H9 (cell line): ENCODE measurements around the gene AGXT. TPM values are rescaled to one million over a fixed set of nuclear protein-coding genes. Genes with fewer than 3 reads are reported as not detected.

Experiments
- DNase-seq: peaks from one replicate; pipeline ENCODE4 v3.0.0-alpha.2; 2017
- H2AFZ ChIP-seq: one replicate; pipeline ENCODE4 v1.6.1; 2013; ENCODE audit warnings: mild to moderate bottlenecking, low read length, control low read depth, moderate library complexity
- H2AK5ac ChIP-seq: 2 replicates; pipeline ENCODE4 v1.6.1; 2013; ENCODE audit warnings: low read length, control low read depth, mixed read lengths; ENCODE audit not compliant: insufficient read length
- H2BK120ac ChIP-seq: one replicate; pipeline ENCODE4 v1.6.1; 2013; ENCODE audit warnings: low read depth, mild to moderate bottlenecking, low read length, control low read depth, inconsistent platforms; ENCODE audit not compliant: poor library complexity, severe bottlenecking
- H2BK12ac ChIP-seq: 2 replicates; pipeline ENCODE4 v1.6.1; 2013; ENCODE audit warnings: low read length, control low read depth, mixed read lengths, low read depth; ENCODE audit not compliant: insufficient read length
- H2BK15ac ChIP-seq: 2 replicates; pipeline ENCODE4 v1.6.1; 2013; ENCODE audit warnings: low read depth, low read length, control low read depth
- H2BK20ac ChIP-seq: one replicate; pipeline ENCODE4 v1.6.1; 2013; ENCODE audit warnings: low read depth, mild to moderate bottlenecking, low read length, control low read depth, inconsistent platforms; ENCODE audit not compliant: poor library complexity, severe bottlenecking
- H2BK5ac ChIP-seq: 2 replicates; pipeline ENCODE4 v1.6.1; 2013; ENCODE audit warnings: low read length, control low read depth, mixed read lengths; ENCODE audit not compliant: insufficient read length
- H3K14ac ChIP-seq: 2 replicates; pipeline ENCODE4 v1.6.1; 2013; ENCODE audit warnings: low read length, control low read depth; ENCODE audit not compliant: insufficient read depth
- H3K18ac ChIP-seq: 2 replicates; pipeline ENCODE4 v1.6.1; 2013; ENCODE audit warnings: low read depth, mild to moderate bottlenecking, mixed read lengths, low read length, control low read depth; ENCODE audit not compliant: insufficient read length
- H3K23ac ChIP-seq: 2 replicates; pipeline ENCODE4 v1.6.1; 2013; ENCODE audit warnings: low read length, control low read depth, mixed read lengths, low read depth; ENCODE audit not compliant: insufficient read length
- H3K23me2 ChIP-seq: 2 replicates; pipeline ENCODE4 v1.6.1; 2013; ENCODE audit warnings: low read depth, mild to moderate bottlenecking, mixed read lengths, low read length, control low read depth; ENCODE audit not compliant: insufficient read length, poor library complexity, severe bottlenecking
- H3K27ac ChIP-seq: 2 replicates; pipeline ENCODE4 v1.5.1; 2013; ENCODE audit warnings: low read length, control low read depth, mixed read lengths, low read depth; ENCODE audit not compliant: insufficient read length
- H3K27me3 ChIP-seq: 2 replicates; pipeline ENCODE4 v1.6.1; 2013; ENCODE audit warnings: low read length, control low read depth, inconsistent platforms; ENCODE audit not compliant: insufficient read depth
- H3K4ac ChIP-seq: 2 replicates; pipeline ENCODE4 v1.6.1; 2013; ENCODE audit warnings: low read depth, mild to moderate bottlenecking, control low read depth, inconsistent platforms, low read length, moderate library complexity
- H3K4me1 ChIP-seq: 2 replicates; pipeline ENCODE4 v1.6.1; 2013; ENCODE audit warnings: low read length, control low read depth, inconsistent platforms; ENCODE audit not compliant: insufficient read depth
- H3K4me2 ChIP-seq: 2 replicates; pipeline ENCODE4 v1.6.1; 2013; ENCODE audit warnings: low read length, control low read depth, mixed read lengths; ENCODE audit not compliant: insufficient read length, insufficient read depth
- H3K56ac ChIP-seq: 2 replicates; pipeline ENCODE4 v1.6.1; 2013; ENCODE audit warnings: low read depth, mild to moderate bottlenecking, mixed read lengths, low read length, control low read depth; ENCODE audit not compliant: insufficient read length
- H3K79me1 ChIP-seq: 2 replicates; pipeline ENCODE4 v1.6.1; 2013; ENCODE audit warnings: low read depth, mild to moderate bottlenecking, moderate library complexity, low read length, control low read depth, inconsistent platforms; ENCODE audit not compliant: insufficient read depth, poor library complexity, severe bottlenecking
- H3K79me2 ChIP-seq: 2 replicates; pipeline ENCODE4 v1.6.1; 2013; ENCODE audit warnings: low read length, control low read depth, inconsistent platforms; ENCODE audit not compliant: insufficient read depth
- H3K9ac ChIP-seq: 2 replicates; pipeline ENCODE4 v1.6.1; 2013; ENCODE audit warnings: low read length, control low read depth, mixed read lengths; ENCODE audit not compliant: insufficient read length; ENCODE audit errors: extremely low read depth
- H3K9me3 ChIP-seq: one replicate; pipeline ENCODE4 v1.6.1; 2013; ENCODE audit warnings: low read depth, low read length, inconsistent platforms; ENCODE audit not compliant: control insufficient read depth
- H3T11ph ChIP-seq: one replicate; pipeline ENCODE4 v1.6.1; 2013; ENCODE audit warnings: mild to moderate bottlenecking, low read length, control low read depth, inconsistent platforms
- H4K20me1 ChIP-seq: one replicate; pipeline ENCODE4 v1.6.1; 2013; ENCODE audit not compliant: control insufficient read depth, insufficient read length, insufficient read depth
- H4K5ac ChIP-seq: 2 replicates; pipeline ENCODE4 v1.6.1; 2013; ENCODE audit warnings: low read depth, mild to moderate bottlenecking, mixed read lengths, low read length, control low read depth; ENCODE audit not compliant: insufficient read length
- H4K8ac ChIP-seq: replicated peaks from 2 replicates; pipeline ENCODE4 v1.6.1; 2013; ENCODE audit warnings: low read length, control low read depth, mixed read lengths, low read depth; ENCODE audit not compliant: insufficient read length
- H4K91ac ChIP-seq: 2 replicates; pipeline ENCODE4 v1.6.1; 2013; ENCODE audit warnings: low read depth, mild to moderate bottlenecking, moderate library complexity, mixed read lengths, low read length, control low read depth; ENCODE audit not compliant: insufficient read length
- H3K27ac Mint-ChIP-seq, 3 experiments: 2 replicates in 2 of 3; 3 replicates in 1 of 3; pipeline ENCODE4 v1.8.0; 2020 to 2021; ENCODE audit warnings: mixed read lengths in 3 of 3, mild to moderate bottlenecking in 1 of 3, moderate library complexity in 1 of 3
- H3K27me3 Mint-ChIP-seq: 2 replicates; pipeline ENCODE4 v1.8.0; 2021; ENCODE audit warnings: low read depth, mild to moderate bottlenecking, moderate library complexity, mixed read lengths
- H3K36me3 Mint-ChIP-seq, 3 experiments: 2 replicates in 2 of 3; 3 replicates in 1 of 3; pipeline ENCODE4 v1.8.0; 2020 to 2021; ENCODE audit warnings: low read depth in 3 of 3, mixed read lengths in 3 of 3; ENCODE audit not compliant: insufficient read depth in 1 of 3
- H3K4me1 Mint-ChIP-seq, 2 experiments: 2 replicates each; pipeline ENCODE4 v1.8.0; 2020; ENCODE audit warnings: mixed read lengths in 2 of 2
- H3K4me3 Mint-ChIP-seq, 2 experiments: 2 replicates in 1 of 2; 3 replicates in 1 of 2; pipeline ENCODE4 v1.8.0; 2020 to 2021; ENCODE audit warnings: mild to moderate bottlenecking in 2 of 2, mixed read lengths in 2 of 2, moderate library complexity in 1 of 2
- H3K9me3 Mint-ChIP-seq, 2 experiments: 2 replicates in 1 of 2; 3 replicates in 1 of 2; pipeline ENCODE4 v1.8.0; 2020; ENCODE audit warnings: mild to moderate bottlenecking in 2 of 2, mixed read lengths in 2 of 2, moderate library complexity in 1 of 2
- CTCF ChIP-seq: fragments of 200-600 bp; sonication (generic); conservative IDR thresholded peaks from 3 replicates; pipeline ENCODE4 v1.8.0; 2021; ENCODE audit warnings: antibody characterized with exemption, mild to moderate bottlenecking
- WGBS: extraction: QIAGEN DNeasy Blood & Tissue Kit; methylation state at CpG from one replicate; pipeline ENCODE4 v1.1.7; 2013; ENCODE audit warnings: missing lambda C conversion rate, low lambda C conversion rate, mixed read lengths; ENCODE audit not compliant: insufficient read length; ENCODE audit errors: extremely low coverage; 5-methylcytosine and 5-hydroxymethylcytosine counted together
- total RNA-seq: library from RNA; stranded (reverse); gene quantifications from 2 replicates; pipeline ENCODE4 v1.2.1, GENCODE V29; 2021

AGXT gene
- total RNA-seq, 1 experiment from 2014 or later = not detected

GRCh38 chr2:240911641-240912265 lies 43.1 kb downstream of the AGXT start:
- no CpG with 5 or more reads among the region's 20 CpGs for WGBS
- Histone ChIP-seq H2AK5ac (no peak overlapping the region), H3K4me2 (no peak overlapping the region), H4K8ac (no peak overlapping the region), H3T11ph (no peak overlapping the region), H3K4me1 (no peaks in the 10 kb centered on the region), H3K9ac (no peak overlapping the region), H3K79me1 (no peaks in the 10 kb centered on the region), H4K91ac (no peak overlapping the region), H2AFZ (no peak overlapping the region), H3K27ac (no peak overlapping the region), H4K5ac (no peak overlapping the region), H3K27me3 (no peaks in the 10 kb centered on the region), H3K79me2 (no peaks in the 10 kb centered on the region), H3K23ac (no peak overlapping the region), H3K14ac (no peak overlapping the region), H3K56ac (no peak overlapping the region), H3K4ac (no peak overlapping the region), H2BK5ac (no peak overlapping the region), H2BK12ac (no peak overlapping the region), H4K20me1 (no peaks in the 10 kb centered on the region), H3K18ac (no peak overlapping the region), H3K9me3 (no peaks in the 10 kb centered on the region), H2BK20ac (no peak overlapping the region), H3K23me2 (no peaks in the 10 kb centered on the region), H2BK120ac (no peak overlapping the region), H2BK15ac (no peak overlapping the region)
- no peak overlapping the region; a peak in 1 of 7 replicates for H3K27ac Mint-ChIP-seq
- no peak overlapping the region for H3K4me3 Mint-ChIP-seq
- H3K9me3 Mint-ChIP-seq = no peaks in the 10 kb centered on the region
- no peak for TF ChIP-seq CTCF
- H3K36me3 Mint-ChIP-seq = no peaks in the 10 kb centered on the region
- H3K27me3 Mint-ChIP-seq = peaks cover 15% of the 10 kb centered on the region
- no peak for DNase-seq
- H3K4me1 Mint-ChIP-seq = 0 out of 4 replicates have a peak, but pooled peaks cover 0 to 2% of the 10 kb centered on the region in 2 experiments
